Progenitor cell of endocrine pancreas (in vitro differentiated cells): ENCODE results near the gene GNGT1. TPM values are rescaled to one million over a fixed set of nuclear protein-coding genes. Genes with fewer than 3 reads are reported as not detected.

Experiments
- DNase-seq: peaks from one replicate; pipeline ENCODE4 v3.0.0; 2021; ENCODE audit warnings: low spot score; ENCODE audit not compliant: unreplicated experiment
- H3K27ac Mint-ChIP-seq: 2 replicates; pipeline ENCODE4 v1.8.0; 2021; ENCODE audit warnings: mild to moderate bottlenecking, moderate library complexity, mixed read lengths
- H3K27me3 Mint-ChIP-seq: 2 replicates; pipeline ENCODE4 v1.8.0; 2021; ENCODE audit warnings: mixed read lengths
- H3K36me3 Mint-ChIP-seq: 2 replicates; pipeline ENCODE4 v1.8.0; 2022; ENCODE audit warnings: mixed read lengths; ENCODE audit not compliant: insufficient read depth
- H3K4me1 Mint-ChIP-seq: 2 replicates; pipeline ENCODE4 v1.8.0; 2021; ENCODE audit warnings: low read depth, mixed read lengths
- H3K4me3 Mint-ChIP-seq: 2 replicates; pipeline ENCODE4 v1.8.0; 2021; ENCODE audit warnings: low read depth, mild to moderate bottlenecking, moderate library complexity, mixed read lengths
- H3K9me3 Mint-ChIP-seq: 2 replicates; pipeline ENCODE4 v1.8.0; 2021; ENCODE audit warnings: low read depth, mixed read lengths
- CTCF ChIP-seq: fragments of 200-600 bp; sonication (generic); IDR thresholded peaks from one replicate; pipeline ENCODE4 v1.5.0; 2021; ENCODE audit warnings: antibody characterized with exemption, mild to moderate bottlenecking; ENCODE audit not compliant: unreplicated experiment
- total RNA-seq: library from RNA; stranded (reverse); gene quantifications from 2 replicates; pipeline ENCODE4 v1.2.1, GENCODE V29; 2021

GNGT1 gene
- total RNA-seq, 1 donor from 2014 or later = not detected

GRCh38 chr7:93941945-93942344 lies 35.6 kb downstream of the GNGT1 start:
- TF ChIP-seq CTCF = no peak
- Mint-ChIP-seq H3K27ac (no peak overlapping the region), H3K4me1 (no peaks in the 10 kb centered on the region), H3K36me3 (no peaks in the 10 kb centered on the region), H3K27me3 (no peaks in the 10 kb centered on the region), H3K9me3 (peaks cover 3% of the 10 kb centered on the region), H3K4me3 (no peak overlapping the region)
- DNase-seq = no peak

GRCh38 chr7:93943816-93944540 lies 37.6 kb downstream of the GNGT1 start:
- no peak overlapping the region for H3K27ac Mint-ChIP-seq
- no peaks in the 10 kb centered on the region for H3K4me1 Mint-ChIP-seq
- no peak for DNase-seq
- no peak overlapping the region for H3K4me3 Mint-ChIP-seq
- no peak for TF ChIP-seq CTCF
- no peaks in the 10 kb centered on the region for H3K36me3 Mint-ChIP-seq
- H3K9me3 Mint-ChIP-seq = no peaks in the 10 kb centered on the region
- no peaks in the 10 kb centered on the region for H3K27me3 Mint-ChIP-seq

GRCh38 chr7:93944673-93945072 lies 38.3 kb downstream of the GNGT1 start:
- no peak overlapping the region for H3K4me3 Mint-ChIP-seq
- H3K4me1 Mint-ChIP-seq = no peaks in the 10 kb centered on the region
- no peak for TF ChIP-seq CTCF
- H3K27me3 Mint-ChIP-seq = no peaks in the 10 kb centered on the region
- no peaks in the 10 kb centered on the region for H3K9me3 Mint-ChIP-seq
- no peak overlapping the region for H3K27ac Mint-ChIP-seq
- DNase-seq = no peak
- no peaks in the 10 kb centered on the region for H3K36me3 Mint-ChIP-seq

- H3K4me1 Mint-ChIP-seq = no peaks in the 10 kb centered on the region
- H3K4me3 Mint-ChIP-seq = no peak overlapping the region
- H3K9me3 Mint-ChIP-seq = no peaks in the 10 kb centered on the region
- no peak for DNase-seq
- no peaks in the 10 kb centered on the region for H3K36me3 Mint-ChIP-seq
- TF ChIP-seq CTCF = no peak
- no peak overlapping the region for H3K27ac Mint-ChIP-seq
- H3K27me3 Mint-ChIP-seq = no peaks in the 10 kb centered on the region
These were observed 38.7 kb downstream of the GNGT1 start for GRCh38 chr7:93945083-93945482.

- Mint-ChIP-seq H3K4me1 (no peaks in the 10 kb centered on the region), H3K27ac (no peak overlapping the region), H3K9me3 (no peaks in the 10 kb centered on the region), H3K36me3 (no peaks in the 10 kb centered on the region), H3K27me3 (no peaks in the 10 kb centered on the region), H3K4me3 (no peak overlapping the region)
- no peak for DNase-seq
- no peak for TF ChIP-seq CTCF
These were observed 39.6 kb downstream of the GNGT1 start for GRCh38 chr7:93945756-93946535.
